OCI-LY1 (cell line): ENCODE results near the gene RASA3.

Experiments used
- EZH2 ChIP-seq: fragments of 200-600 bp; sonication (generic), shearing (Covaris generic); IDR thresholded peaks from 2 replicates; pipeline ENCODE4 v1.8.0; 2017; ENCODE audit warnings: borderline replicate concordance, mixed run types, mild to moderate bottlenecking, antibody characterized with exemption, low read length, moderate library complexity, mixed read lengths
- TF ChIP-seq, protein P1 (sequence below): fragments of 200-600 bp; sonication (generic), shearing (Covaris generic); IDR thresholded peaks from 2 replicates; pipeline ENCODE4 v1.5.1; 2017; ENCODE audit warnings: mild to moderate bottlenecking, antibody characterized with exemption, low read length, moderate library complexity, mixed read lengths

DNA sequence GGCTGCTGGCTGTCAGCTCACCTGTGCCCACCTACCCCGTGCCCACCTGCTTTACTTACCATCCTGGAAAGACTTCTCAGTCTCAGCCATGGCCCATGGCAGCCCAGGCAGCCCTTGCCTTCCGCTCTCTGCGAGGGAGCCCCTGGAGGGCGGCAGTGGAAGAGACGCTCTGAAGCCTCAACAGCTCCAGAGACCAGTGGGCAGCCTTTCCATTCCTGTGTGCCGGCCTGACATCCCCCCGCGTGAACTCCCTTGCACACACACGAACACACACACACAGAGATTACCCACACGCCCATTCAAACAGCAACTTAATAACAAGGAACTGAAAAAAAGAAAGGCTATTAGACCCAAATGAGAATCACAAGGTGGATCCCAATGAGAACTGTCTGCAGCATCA is 14.2 kb upstream of the RASA3 start:
- TF ChIP-seq EZH2: no peak
- TF ChIP-seq, protein P1, sequence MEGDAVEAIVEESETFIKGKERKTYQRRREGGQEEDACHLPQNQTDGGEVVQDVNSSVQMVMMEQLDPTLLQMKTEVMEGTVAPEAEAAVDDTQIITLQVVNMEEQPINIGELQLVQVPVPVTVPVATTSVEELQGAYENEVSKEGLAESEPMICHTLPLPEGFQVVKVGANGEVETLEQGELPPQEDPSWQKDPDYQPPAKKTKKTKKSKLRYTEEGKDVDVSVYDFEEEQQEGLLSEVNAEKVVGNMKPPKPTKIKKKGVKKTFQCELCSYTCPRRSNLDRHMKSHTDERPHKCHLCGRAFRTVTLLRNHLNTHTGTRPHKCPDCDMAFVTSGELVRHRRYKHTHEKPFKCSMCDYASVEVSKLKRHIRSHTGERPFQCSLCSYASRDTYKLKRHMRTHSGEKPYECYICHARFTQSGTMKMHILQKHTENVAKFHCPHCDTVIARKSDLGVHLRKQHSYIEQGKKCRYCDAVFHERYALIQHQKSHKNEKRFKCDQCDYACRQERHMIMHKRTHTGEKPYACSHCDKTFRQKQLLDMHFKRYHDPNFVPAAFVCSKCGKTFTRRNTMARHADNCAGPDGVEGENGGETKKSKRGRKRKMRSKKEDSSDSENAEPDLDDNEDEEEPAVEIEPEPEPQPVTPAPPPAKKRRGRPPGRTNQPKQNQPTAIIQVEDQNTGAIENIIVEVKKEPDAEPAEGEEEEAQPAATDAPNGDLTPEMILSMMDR: peak; percentile 47; the same call in 1 of the 2 replicates
